Body of pancreas (tissue), 4 donors: ENCODE data around the gene DEPDC7. TPM values are rescaled to one million over a fixed set of nuclear protein-coding genes. Genes with fewer than 3 reads are reported as not detected.

Experiments
- ATAC-seq: fragments of 150-250 bp; one replicate; pipeline ENCODE4 v1.9.1; 2016
- DNase-seq, 4 donors: peaks; one replicate each; pipeline ENCODE4 v3.0.0-alpha.2; 2019
- H3K27ac ChIP-seq, 4 donors: fragments of 200-600 bp; sonication (generic); 1 replicate in 3 of 4; 2 replicates in 1 of 4; pipeline versions ENCODE4 v1.5.1 to v1.6.1; 2016 to 2019; ENCODE audit warnings: mild to moderate bottlenecking in 1 of 4, mixed read lengths in 1 of 4, moderate library complexity in 1 of 4
- H3K27me3 ChIP-seq, 2 donors: fragments of 200-600 bp; sonication (generic); one replicate each; pipeline ENCODE4 v1.6.0; 2016; ENCODE audit warnings: mild to moderate bottlenecking in 1 of 2
- H3K36me3 ChIP-seq, 2 donors: fragments of 200-600 bp; sonication (generic); replicated peaks in 1 of 2; 2 replicates each; pipeline ENCODE4 v1.5.1; 2016; ENCODE audit warnings: low read depth in 2 of 2; ENCODE audit not compliant: insufficient read depth in 1 of 2
- H3K4me1 ChIP-seq: fragments of 200-600 bp; sonication (generic); one replicate; pipeline ENCODE4 v1.6.0; 2016
- H3K4me3 ChIP-seq, 2 donors: fragments of 200-600 bp; sonication (generic); 1 replicate in 1 of 2; 2 replicates in 1 of 2; pipeline ENCODE4 v1.5.1; 2016 to 2019
- H3K9me3 ChIP-seq, 3 donors: fragments of 200-600 bp; sonication (generic); 1 replicate in 2 of 3; 2 replicates in 1 of 3; pipeline ENCODE4 v1.5.1; 2016
- CTCF ChIP-seq, 7 experiments: fragments of 450-650 bp in 4 of 7; fragments of 200-600 bp in 3 of 7; sonication (generic) in 3 of 7; IDR thresholded peaks; one replicate each; pipeline ENCODE4 v1.5.1; 2016 to 2019; ENCODE audit warnings: antibody characterized with exemption in 7 of 7
- POLR2A ChIP-seq, 3 donors: fragments of 450-650 bp; IDR thresholded peaks; one replicate each; pipeline ENCODE4 v1.6.1; 2016; ENCODE audit warnings: antibody characterized with exemption in 3 of 3, mild to moderate bottlenecking in 2 of 3
- WGBS, 2 donors: methylation state at CpG; one replicate each; pipeline ENCODE4 v1.1.5; 2017; 5-methylcytosine and 5-hydroxymethylcytosine counted together
- intact Hi-C: fragments of 100-400 bp; cut with DNase I; formaldehyde crosslinking; loops from one replicate; pipeline ENCODE4 v1.15.1; 2023
- small RNA-seq: library from RNA; depleted of rRNA; stranded (forward); fragments of <200 nt; gene quantifications from one replicate; pipeline ENCODE3, GENCODE V24; 2016
- total RNA-seq, 2 donors: library from RNA; depleted of rRNA; stranded (reverse); fragments of >200 nt; gene quantifications; one replicate each; pipeline ENCODE4 v1.1.0, GENCODE V29; 2016

The DEPDC7 gene
- total RNA-seq, 2 donors from 2014 or later, result 0.99 to 6.0 TPM

- H3K36me3 ChIP-seq, result peaks cover 6 to 21% of the 10 kb centered on the region in 2 donors
- intact Hi-C loops, result loop anchor here (5.0 kb wide), 1 partner anchor 105 kb away; no protein-coding TSS in a partner anchor
Observed at GRCh38 chr11:33067294-33067693, 51.6 kb downstream of the DEPDC7 start.

DNA sequence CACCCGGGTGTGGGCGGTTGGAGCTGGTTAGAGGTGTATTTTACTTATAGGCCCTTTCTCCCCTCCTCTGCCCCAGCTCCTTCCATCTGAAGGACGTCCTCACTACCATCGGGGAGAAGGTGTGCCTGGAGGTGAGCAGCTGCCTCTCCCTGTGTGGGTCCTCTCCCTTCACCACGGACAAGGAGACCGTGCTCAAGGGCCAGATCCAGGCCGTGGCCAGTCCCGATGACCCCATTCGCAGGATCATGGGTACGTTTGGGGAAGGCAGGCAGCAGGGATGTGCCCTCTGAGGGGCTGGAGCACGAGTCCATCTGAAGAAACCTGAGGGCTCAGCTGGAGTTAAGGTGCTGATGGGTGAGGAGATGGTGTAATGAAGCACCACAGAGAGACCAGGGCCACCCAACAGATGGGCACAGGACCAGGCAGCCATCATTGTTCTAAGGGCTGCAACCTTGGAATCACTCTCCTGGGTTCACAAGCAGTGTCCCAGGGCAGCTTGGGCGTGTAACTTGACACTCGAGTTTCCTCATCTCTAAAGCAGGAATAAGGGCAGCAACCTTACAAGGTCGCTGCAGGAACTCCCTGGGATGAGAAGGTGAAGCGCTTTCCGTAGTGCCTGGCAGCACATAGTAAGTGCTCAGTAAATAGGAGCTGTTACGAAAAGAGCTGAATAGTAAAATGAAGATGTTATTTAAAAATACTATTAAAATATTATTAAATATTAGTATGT is 53.1 kb downstream of the DEPDC7 start:
- H3K4me3 ChIP-seq, result no peak overlapping the region
- 90 to 95% methylated on average over 17 of the region's 17 CpGs for WGBS, 2 donors
- DNase-seq (no peak), ATAC-seq (no peak)
- H3K4me1 ChIP-seq, result no peaks in the 10 kb centered on the region
- H3K9me3 ChIP-seq, result no peaks in the 10 kb centered on the region
- no peak for TF ChIP-seq POLR2A (IDR thresholded peaks at IDR 0.05)
- no peak for TF ChIP-seq CTCF (IDR thresholded peaks at IDR 0.05)
- no peak overlapping the region for H3K27ac ChIP-seq
- no peaks in the 10 kb centered on the region for H3K27me3 ChIP-seq
- H3K36me3 ChIP-seq, result peaks cover 6 to 27% of the 10 kb centered on the region in 2 donors
- intact Hi-C loops, result loop anchor here (5.0 kb wide), 1 partner anchor 106 kb away; no protein-coding TSS in a partner anchor

More at GRCh38 chr11:33067294-33067693, 51.6 kb downstream of the DEPDC7 start:
- no peaks in the 10 kb centered on the region for H3K9me3 ChIP-seq
- H3K4me1 ChIP-seq, result no peaks in the 10 kb centered on the region
- H3K4me3 ChIP-seq, result no peak overlapping the region
- WGBS, 2 donors, result 90 to 93% methylated on average over 3 of the region's 3 CpGs
- no peak for ATAC-seq
- TF ChIP-seq POLR2A (IDR thresholded peaks at IDR 0.05), result no peak
- no peaks in the 10 kb centered on the region for H3K27me3 ChIP-seq
- no peak for DNase-seq
- no peak overlapping the region for H3K27ac ChIP-seq

DNA sequence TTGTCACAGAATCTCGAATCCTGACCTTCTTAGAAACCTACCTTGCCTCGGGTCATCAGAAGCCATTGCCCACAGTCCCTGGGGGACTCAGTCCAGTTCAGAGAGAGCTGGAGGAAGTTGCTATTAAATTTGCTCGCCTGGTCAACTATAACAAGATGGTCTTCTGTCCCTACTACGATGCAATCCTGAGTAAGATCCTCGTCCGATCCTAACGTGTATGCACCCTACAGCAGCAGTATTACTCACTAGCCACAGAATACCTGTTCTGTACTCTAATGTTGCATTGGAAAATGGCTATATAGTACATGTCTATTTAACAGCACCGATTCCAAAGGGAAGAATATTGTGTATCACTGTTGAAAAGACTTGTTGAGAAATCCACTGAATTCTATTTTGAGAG is 56.8 kb downstream of the DEPDC7 start:
- DNase-seq, result no peak
- Histone ChIP-seq H3K27ac (no peak overlapping the region), H3K4me1 (no peaks in the 10 kb centered on the region), H3K27me3 (no peaks in the 10 kb centered on the region), H3K36me3 (peaks cover 6 to 34% of the 10 kb centered on the region in 2 donors), H3K4me3 (no peak overlapping the region), H3K9me3 (no peaks in the 10 kb centered on the region)
- WGBS, 2 donors, result 76 to 84% methylated on average over 8 of the region's 8 CpGs
- intact Hi-C loops, result no loop called here
- TF ChIP-seq POLR2A (IDR thresholded peaks at IDR 0.05), result no peak
- no peak for TF ChIP-seq CTCF (IDR thresholded peaks at IDR 0.05)
- no peak for ATAC-seq

Small RNA genes within 50 kb of the gene (small RNA-seq; reads per million reads assigned to genes)
- not detected for gene RF00019

Other genes with a start within 250 kb of the DEPDC7 start
- gene CCDC73, start 221.2 kb upstream of the DEPDC7 start, total RNA-seq, result under 1 TPM in 1 of 2 donors, not detected in 1; 0.26 TPM
- 1 to 10 TPM; 2.3 to 5.7 TPM for gene PRRG4, start 186.0 kb upstream of the DEPDC7 start, total RNA-seq
- gene QSER1, start 123.1 kb upstream of the DEPDC7 start, total RNA-seq, result 10 to 100 TPM; 27.7 to 36.1 TPM
- 10 to 100 TPM; 26.5 to 41.5 TPM for gene TCP11L1, start 23.7 kb downstream of the DEPDC7 start, total RNA-seq
- gene CSTF3, start 145.6 kb downstream of the DEPDC7 start, total RNA-seq, result 10 to 100 TPM in 1 of 2 donors, 1 to 10 TPM in 1; 8.9 to 20.5 TPM
- gene HIPK3, start 241.5 kb downstream of the DEPDC7 start, total RNA-seq, result 10 to 100 TPM; 51.7 to 57.1 TPM